NCI-H1105 treated with DMSO at 0.1 percent for 48 hours (cell line): ENCODE measurements around the gene PNMA8B.

Experiments used
- DNase-seq: peaks from one replicate; lab custom pipeline; 2025; lab: John Stamatoyannopoulos, UW

The PNMA8B gene

DNA sequence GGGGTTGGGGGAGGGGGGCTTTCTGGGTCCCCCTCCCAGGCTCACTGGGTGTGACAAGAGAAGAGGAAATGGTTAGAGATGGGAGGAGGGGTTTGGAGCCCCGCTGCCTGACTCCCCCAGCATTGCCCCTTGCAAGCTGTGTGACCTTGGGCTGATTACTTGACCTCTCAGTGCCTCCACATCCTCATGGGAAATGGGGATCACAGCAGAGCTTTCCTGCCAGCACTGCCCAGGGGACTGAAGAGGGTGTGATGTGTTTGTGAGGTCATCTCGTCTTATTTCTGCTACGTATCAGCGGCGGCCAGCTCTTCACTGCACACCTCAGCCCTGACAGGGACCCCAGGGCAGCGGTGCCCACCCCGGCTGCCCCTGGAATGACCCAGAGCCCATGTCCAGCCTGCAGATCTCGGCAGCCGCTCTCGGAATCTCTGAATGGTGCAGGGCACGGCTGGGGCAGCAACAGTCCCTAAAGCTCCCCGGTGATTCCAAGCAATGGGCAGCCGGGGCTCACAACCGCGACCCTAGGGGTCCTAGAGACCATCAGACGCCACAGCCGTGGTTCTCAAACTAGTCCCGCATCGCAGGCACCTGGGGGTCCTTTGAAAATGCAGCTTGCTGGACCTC lies 8.4 kb downstream of the PNMA8B start:
- no peak for DNase-seq

DNA sequence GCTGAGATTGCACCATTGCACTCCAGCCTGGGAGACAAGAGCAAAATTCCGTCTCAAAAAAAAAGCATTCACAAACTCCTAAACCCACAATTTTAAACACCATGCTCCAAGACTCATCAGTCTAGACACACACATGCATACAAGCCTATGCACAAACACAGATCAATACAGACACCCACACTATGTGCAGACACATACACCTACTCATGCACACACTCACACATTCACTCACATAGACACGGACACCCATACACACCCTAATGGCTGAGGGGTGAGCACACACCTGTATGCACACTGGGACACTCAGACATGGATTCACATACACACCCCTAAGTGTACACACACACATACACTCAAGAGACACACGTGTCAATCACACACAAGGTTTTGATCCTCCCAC lies 9.3 kb downstream of the PNMA8B start:
- no peak for DNase-seq

DNA sequence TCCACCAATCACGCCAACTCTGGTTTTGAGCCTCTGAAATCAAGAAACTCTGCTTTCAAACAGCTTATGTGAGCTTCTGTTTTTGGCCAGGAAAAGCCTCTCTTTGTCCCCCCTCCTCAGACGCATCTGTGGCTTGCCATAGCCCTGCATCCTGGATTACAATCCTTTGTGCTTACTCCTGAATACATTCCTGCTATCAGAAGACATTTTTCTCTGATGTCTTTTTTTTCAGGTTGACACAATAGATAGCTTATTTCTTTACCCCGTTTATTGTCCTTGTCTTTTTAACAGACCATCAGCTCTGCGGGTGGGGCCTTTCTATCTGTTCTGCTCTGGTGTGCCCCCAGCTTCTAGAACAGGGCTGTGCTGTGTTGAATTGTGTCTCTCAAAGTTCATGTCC lies 11.0 kb downstream of the PNMA8B start:
- DNase-seq = no peak

DNA sequence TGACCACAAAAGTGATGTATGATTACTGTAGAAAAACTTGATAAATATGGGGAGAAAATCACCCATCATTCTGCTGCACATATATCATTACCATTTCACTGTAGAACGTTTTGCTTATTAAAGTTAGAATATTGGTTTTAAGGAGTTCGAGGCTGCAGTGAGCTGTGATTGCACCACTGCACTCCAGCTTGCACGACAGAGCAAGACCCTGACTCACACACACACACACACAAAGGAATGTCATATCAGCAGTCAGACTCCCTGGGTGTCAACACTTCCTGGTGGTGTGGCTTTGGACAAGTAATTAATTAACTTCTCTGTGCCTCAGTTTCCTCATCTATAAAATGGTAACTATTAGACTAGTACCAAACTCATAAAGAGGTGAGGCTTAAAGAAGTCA lies 13.0 kb downstream of the PNMA8B start:
- DNase-seq = no peak

DNA sequence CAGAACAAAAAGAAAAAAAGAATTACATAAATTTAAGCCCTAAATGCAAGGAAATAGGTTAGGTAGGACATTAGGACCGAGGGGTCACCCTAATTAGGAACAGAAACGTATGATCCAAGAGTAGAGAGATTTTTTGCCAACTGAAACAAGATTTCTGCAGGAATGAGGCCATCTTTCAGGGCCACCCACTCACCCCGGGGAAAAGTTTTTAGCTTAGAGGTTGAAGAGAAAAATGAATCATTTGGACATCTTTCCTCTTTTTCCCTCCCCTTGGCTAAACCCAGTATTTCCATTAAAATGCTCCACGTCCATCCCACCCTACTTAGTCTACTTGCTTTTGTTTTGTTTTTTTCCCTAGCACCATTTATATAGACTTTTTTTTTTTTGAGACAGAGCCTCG lies 13.7 kb downstream of the PNMA8B start:
- no peak for DNase-seq

DNA sequence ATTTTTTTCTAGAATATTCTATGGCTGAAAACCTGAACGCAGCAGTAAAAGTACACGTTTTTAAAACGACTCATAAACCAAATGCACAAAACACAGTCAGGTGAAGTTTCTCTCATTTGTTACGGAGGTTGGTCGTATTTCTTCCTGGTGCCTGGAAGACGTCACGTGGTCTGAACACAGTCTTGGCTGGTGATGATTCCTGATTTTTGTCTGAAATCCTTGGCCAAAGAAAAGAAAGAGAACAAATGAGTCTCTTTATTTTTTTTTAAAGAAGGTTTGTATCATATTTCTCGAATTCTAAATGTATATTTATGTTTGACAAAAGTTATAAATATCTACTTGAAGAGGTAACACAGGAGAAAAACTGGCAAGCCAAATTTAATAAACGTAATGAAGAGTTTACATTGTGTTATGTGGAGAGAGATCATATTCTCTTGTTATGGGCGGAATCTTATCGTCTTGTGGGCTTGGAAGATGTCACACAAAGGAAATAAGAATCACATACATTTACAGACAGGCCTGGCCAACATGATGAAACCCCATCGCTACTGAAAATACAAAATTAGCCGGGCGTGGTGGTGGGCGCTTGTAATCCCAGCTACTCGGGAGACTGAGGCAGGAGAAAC lies 14.3 kb downstream of the PNMA8B start:
- no peak for DNase-seq

DNA sequence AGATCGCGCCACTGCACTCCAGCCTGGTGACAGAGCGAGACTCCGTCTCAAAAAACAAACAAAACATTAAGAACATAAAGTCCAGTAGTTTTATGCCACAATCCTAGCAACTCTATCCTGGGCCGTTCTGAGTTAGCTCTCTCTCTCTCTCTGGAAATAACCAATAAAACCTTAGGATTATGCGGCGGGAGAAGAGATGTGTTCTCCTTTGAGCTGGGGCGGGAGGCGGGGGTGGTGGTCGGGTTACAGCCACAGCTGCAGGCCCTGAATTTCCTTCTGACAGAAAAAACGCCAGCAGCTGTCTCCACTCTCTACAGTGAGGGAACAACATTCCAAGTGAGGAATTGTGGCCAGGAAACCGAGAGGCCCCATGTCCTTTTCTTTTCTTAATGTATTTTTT lies 15.3 kb downstream of the PNMA8B start:
- no peak for DNase-seq

DNA sequence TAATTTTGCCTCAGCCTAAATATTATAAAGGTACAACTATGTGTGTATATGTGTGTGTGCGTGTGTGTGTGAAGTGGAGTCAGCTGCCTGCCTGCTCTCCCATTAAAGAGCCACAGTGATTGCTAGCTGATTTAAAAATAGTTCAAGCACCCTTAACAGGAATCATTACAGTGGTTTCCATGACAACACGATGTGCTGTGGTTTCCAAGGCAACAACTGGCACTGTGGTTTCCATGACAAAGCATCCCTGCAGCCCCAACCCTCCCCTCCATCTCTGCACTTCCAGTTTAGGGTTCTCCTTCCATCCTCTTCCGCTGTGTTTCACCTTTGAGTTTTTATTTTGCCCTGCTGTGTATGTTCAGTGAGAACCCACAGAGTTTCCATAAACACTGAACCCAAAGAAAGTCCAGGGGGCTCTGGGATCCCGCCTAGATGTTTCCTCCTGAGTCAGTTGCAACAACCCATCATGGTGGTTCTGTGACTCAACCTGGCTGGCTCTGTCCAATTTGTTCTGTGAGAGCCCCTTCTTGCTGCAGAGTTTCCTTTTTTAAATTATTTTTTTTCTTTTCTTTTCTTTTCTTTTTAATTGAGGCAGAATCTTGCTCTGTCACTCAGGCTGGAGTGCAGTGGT lies 17.2 kb downstream of the PNMA8B start:
- peak; percentile 74 for DNase-seq

DNA sequence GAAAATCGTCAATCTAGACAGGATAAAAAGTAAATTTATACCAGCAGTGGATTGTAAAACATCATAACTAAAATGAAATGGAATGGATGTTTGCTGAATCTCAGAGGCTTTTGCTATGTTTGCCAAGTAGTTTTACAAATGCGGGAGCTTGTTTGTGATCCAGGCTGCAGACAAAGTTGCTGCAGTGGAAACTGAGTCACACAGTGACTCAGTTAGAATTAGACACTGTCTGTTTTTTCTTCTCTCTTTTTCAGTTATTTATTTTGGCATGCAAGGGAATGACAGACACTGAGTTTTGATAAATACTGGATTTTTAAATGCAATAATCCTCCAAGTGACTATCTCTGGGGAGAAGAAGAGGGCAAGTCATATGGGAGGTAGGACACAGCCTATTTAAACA lies 19.7 kb downstream of the PNMA8B start:
- no peak for DNase-seq

DNA sequence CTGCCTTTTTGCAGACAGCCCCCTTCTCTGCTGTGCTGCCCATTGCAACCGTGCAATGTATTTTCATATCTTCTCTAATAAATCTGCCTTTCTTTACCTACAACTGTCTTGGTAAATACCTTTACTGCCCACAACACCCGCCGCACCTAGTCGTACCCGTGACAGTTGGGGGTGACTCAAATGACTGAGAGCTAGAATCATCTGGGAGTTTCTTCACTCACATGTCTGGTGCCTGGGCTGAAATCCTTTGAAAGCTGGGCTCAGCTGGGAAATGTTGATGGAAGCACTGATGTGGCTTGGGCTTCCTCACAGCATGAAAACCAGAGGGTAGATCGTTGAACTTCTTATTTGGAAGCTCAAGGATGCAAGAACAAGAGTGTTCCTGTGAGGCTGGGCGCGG lies 21.5 kb downstream of the PNMA8B start:
- no peak for DNase-seq

DNA sequence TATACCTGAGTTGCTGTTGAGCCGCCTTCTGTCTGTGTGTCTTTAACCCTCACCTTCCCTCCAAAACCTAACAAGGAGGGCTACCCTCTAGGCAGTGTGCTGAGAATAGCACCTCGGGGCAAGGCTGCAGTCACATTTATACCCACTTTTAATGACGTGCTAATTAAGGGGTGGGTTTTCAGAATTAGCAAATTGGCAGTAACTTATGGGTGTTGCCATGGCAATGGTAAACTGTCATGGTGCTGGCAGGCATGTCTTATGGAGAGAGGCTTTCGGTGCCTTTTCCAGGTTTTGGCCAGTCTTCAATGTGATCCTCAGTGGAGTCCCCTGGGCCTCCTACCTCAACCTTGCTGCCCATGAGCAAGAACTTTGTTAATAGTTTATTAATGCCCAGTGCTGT lies 23.1 kb downstream of the PNMA8B start:
- DNase-seq = no peak

DNA sequence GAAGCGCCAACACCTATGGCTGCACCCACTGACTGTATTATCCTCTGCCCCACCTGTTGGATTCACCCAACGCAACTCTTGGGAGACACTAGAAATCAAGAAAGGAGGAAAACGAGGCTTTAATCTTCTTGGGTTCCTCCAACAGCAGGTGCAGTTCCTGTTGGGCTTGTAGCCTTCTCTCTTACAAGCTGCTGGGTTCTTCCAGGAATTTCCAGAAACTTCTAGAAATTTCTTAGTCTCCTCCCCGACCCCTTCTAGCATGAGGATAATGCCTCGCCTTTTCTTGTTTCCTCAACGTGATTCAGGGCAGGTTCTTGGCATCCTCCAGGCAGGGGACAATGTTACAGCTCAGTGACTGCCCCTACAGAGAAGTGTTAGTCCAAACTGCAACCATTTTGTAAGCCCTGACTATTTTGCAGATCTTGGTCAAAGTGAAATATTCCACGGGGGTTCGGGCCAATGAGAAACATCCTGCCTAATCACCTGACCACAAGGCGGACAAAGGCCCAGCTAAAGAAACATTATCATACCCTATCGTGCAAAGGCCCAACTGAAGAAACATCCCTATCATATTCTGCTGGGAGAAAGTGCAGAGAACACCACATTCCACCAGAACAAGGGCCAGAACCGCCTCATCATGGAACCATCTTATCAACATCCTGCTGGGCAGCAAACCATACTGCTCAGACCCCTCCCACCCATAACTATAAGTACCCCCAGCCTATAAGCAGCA lies 23.7 kb downstream of the PNMA8B start:
- DNase-seq = no peak

DNA sequence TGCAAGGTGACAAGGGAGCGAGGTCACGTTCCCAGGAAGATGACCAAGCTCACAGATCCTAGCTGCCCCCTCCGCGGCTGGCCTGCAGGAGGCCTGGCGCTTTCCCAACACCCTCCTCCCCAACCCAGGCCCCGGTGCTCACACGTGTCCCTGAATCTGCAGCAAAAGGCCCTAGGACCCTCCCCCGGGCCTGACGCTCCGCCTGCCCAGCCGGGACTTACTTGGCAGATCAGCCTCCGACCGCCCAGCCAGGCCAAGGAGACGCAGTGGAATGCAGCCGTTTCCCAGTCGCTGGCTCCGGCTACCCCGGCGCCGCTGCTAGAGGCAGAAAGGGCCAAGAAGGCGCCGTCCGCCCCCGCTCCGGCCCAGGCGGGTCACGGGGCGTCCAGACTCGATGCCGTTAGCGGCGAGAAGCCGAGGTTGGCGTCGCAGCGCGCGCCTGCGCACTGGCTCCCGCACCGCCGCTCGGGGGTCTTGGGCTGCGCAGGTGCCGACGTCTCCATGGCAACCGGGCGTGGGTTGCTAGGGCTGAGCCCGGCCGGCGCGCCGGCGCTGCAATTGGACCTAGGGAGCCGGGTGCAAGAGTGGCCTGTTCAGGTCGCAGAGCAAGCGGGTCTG lies 24.4 kb downstream of the PNMA8B start, which contains the start of gene PNMA8A:
Gene PNMA8A, minus strand, starts transcription at position 448 of the 618 bp plus-strand sequence. CDS start 528 bp downstream, outside the sequence.
- peak; percentile 95 for DNase-seq

DNA sequence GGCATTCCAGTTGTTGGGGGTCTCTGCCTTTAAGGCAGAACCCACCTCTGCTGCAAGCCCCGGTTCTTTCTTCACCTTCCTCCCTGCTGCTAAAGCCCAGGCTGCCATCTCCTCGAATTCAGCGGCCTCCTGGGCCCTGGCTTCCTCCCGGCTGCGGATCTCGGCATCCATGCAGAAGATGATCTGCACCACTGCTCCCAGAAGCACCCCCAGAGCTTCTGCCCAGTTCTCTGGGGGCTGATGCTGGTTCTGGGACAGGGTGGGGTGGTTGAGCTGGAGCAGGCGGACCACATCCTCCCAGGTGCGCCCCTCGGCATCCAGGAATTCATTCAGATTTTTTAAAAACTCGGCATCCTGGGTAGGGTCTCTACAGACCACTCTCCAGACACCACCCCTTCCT lies 25.3 kb downstream of the PNMA8B start:
- no peak for DNase-seq

DNA sequence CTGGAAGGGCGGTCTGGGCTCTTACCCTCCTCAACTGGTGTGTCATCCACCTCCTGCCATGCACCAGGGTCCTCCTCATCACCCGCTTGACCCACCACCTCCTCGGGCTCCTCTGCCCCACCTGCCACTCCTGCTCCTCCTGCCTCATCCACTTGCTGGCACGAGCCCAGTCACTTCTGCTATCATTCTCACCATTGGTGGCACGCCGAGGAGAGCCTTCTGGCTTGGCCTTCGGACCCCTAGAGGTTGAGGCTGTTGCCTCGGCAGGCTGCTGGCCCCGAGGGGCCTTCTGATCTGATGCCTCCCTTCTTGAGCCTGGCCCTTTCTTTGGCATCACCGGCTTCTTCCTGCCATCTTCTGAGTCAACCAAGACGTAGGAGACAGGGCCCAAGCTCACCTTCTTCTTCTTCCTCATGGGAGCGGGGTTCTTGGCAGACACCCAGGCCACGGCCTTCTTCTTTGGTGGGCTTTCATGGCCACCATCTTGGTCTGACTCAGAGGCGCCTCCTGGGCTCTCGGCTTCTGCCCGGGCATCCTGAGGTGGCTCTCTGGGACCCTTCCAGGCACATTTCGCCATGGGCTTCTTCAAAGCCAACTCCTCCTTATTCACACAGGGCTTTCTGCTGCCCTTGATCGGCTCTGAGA lies 26.0 kb downstream of the PNMA8B start:
- DNase-seq = no peak

DNA sequence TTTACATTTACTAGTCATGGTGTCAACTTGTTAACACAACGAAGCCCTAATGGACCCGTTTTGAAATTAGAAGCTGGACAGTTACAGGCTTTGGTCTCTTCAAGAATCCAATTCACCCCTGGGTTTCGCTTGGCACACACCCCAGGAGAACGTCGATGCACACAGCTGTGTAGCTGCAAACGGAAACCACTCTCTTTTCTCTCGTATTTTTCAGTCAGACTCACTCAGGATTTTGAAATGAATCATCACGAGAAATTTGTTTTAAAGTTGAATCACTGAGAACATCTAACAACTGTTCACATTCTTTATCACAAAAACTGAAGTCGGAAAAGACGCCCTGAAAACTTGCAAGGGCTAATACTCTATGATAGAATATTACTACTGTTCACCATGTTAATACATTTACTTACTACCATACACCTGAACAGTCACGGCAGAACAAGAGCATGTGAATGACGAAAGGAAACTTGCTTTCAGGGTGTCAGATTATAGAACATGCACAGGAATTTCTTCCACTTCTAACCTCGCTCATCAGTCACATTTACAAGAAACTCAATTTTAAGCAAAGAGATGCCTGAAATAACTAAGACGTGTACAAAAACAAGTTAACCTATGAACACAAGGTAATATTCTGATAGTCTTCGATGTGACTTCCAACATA lies 29.0 kb downstream of the PNMA8B start:
- no peak for DNase-seq

DNA sequence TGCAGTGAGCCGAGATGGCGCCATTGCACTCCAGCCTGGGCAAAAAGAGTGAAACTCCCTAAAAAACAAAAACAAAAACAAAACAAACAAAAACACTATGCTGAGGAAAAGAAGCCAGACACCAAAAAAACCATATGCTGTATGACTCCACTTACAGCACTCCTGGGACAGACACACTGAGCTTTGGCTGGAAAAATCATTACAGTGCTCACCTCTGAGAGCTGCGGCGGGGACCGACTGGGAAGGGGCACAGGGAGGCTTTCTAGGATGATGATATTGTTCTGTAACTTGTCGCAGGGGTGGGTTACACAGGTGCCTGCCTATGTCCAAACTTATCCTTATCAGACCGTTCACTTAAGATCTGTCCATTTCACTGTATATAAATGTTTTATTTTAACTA lies 32.2 kb downstream of the PNMA8B start:
- DNase-seq = no peak

DNA sequence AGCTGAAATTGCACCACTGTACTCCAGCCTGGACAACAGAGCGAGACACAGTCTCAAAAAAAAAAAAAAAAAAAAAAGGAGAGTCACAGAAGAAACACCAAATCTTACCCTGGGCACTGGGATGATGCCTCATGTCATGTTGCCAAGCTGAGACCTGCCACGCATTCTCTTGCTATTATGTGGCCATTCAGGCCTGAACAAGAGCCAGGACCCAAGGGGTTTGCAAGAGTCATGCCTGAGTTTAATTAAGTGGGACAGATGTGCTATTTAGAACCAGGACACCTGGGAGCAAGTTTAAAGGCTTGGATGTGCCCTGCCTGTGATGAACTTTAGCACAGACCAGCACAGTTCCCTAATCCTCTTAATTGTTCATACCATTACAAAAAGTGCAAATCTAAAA lies 34.1 kb downstream of the PNMA8B start:
- DNase-seq = no peak

DNA sequence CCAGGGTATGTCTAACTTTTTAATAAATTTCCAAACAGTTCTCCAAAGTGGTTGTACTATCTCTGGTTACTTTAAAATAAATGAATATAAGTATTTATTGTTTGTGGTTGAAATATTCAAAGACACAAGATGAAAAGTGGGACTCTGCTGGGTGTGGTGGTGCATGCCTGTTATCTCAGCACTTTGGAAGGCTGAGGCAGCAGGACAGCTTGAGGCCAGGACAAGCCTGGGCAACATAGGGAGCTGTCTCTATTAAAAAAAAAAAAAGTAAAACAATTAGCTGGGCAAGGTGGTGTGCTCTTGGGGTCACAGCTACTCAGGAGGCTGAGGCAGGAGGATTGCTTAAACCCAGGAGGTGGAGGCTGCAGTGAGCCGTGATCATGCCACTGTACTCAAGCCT lies 34.7 kb downstream of the PNMA8B start:
- no peak for DNase-seq

DNA sequence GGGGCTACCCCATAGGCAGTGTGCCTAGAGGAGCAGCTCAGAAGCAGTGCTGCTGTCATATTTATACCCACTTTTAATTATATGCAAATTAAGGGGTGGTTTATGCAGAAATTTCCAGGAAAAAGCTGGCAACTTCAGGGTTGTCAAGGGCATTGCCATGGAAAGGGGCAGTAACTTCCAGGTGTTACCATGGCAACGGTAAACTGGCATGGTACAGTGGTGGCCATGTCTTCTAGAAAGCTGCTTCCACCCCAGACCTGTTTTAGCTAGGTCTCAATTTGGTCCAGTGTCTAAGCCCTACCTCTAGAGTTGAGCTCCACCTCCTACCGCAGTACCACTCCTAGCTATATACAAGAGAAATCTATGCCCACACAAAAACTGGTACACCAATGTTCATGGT lies 35.6 kb downstream of the PNMA8B start:
- no peak for DNase-seq

DNA sequence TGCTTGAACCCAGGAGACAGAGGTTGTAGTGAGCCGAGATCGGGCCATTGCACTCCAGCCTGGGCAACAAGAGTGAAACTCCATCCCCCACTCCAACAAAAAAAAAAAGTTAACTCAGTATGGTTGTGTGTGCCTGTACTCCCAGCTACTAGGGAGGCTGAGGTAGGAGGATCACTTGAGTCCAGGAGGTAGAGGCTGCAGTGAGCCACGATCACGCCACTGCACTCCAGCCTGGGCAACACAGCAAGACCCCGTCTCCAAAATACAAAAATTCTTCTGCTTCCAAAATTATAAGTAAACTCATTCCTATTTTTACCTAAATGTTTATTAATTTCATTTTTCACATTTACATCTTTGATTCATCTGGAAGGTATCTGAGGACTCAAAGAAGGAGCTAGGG lies 38.7 kb downstream of the PNMA8B start:
- DNase-seq = no peak

DNA sequence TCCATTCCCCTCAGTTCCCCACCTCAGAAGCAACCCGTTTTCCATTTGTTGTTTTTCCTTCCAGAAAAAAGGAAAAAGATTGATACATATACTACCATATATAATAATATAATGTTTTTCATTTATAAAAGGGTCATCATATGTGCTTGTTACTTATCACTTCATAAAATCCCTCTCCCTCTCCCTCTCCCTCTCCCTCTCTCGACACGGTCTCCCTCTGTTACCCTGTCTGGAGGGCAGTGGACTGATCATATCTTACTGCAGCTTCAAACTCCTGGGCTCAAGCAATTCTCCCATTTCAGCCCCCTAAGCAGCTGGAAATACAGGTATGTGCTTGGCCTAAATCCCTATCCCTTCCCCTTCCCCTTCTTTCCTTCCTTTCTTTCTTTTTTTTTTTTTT lies 41.4 kb downstream of the PNMA8B start:
- no peak for DNase-seq
